GM08714 (cell line): ENCODE results near the gene C16orf74.

ENCODE experiments used
- H3K4me3 ChIP-seq: fragments of 200-500 bp; sonication (Bioruptor generic); 2 replicates; pipeline ENCODE4 v1.5.1; 2014; ENCODE audit warnings: mild to moderate bottlenecking, low read length, inconsistent platforms
- ZNF274 ChIP-seq: IDR thresholded peaks from 2 replicates; pipeline ENCODE4 v1.6.1; 2012; ENCODE audit warnings: mild to moderate bottlenecking, low read depth, low read length

Gene C16orf74

DNA sequence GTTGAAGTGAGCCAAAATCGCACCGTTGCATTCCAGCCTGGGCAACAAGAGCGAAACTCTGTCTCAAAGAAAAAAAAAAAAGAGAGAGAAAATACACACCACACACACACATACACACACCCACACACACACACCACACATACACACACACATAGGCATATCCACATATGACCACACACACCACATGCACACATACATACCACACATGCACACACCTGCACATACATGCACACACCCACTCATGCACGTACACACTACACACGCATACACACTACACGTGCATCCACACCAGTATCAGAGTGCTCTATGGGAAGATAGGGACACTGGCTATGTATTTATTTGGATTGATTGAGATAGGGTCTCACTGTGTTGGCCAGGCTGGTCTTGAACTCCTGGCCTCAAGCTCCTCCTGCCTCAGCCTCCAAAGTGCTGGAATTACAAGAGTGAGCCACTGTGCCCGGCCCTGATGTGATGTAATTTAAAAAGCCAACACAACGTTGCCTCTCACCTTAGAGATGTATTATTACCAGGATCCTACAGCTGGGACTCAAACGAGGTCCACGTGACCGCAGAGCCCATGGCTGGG is 44.4 kb downstream of the C16orf74 start:
- H3K4me3 ChIP-seq = no peak overlapping the region
- no peak for TF ChIP-seq ZNF274

DNA sequence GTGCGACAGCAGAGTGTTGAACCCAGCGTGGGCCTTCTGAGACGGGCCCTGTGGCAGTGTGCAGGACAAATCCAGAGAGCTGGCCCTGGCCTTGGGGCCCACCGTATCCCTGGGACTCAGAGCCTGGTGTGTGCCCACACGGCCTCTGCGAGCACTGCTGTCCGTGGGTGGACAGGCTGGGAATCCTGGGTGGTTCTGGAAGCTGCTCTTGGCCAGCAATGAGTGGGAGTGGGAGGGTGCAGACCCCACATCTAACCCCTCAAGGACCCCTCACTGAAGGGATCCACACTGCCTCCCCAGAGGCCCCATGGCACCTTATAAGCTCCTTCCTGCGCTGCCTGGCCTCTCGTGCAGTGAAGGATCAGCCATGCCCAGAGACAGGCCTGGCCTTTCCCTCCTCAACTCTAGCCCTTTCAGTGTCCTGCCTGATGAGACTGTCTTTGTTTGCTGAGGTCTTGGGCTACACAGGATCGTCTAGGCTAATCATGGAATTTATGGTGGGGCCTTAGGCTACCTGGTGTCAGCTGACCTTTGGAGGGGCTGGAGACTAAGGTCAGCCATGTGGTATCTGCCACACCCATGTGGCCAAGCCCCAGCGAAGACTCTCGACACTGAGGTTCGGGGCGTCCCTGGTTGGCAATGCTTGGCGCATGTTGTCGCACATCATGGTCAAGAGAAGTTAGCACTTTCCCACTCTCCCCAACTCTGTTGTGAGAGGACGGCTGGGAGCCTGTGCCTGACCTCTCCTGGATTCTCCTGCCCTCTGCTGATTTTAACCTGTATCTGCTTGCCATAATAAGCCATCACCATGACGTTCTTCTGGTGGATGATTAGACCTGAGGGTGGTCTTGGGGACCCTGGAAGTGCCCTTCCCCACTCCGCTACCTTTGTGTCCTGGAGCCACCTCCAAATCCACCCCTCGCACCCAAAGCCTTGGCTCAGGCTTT is 45.7 kb downstream of the C16orf74 start:
- no peak overlapping the region for H3K4me3 ChIP-seq
- no peak for TF ChIP-seq ZNF274

DNA sequence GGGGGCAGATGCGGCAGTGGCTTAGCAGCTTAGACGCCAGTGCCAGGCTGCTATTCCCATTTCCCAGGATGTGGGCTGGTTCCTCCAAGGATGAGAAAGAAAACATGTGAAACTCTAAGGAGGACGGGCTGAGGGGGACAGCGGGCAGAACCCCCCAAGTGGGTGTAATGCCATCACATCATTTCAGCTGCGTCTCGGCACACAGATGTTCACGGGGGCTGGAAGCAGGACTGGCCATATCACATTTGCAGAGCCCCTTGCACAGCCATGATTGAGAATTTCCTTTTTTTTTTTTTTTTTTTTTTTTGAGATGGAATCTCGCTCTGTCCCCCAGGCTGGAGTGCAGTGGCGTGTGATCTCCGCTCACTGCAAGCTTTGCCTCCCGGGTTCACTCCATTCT is 46.9 kb downstream of the C16orf74 start:
- no peak for TF ChIP-seq ZNF274
- H3K4me3 ChIP-seq = no peak overlapping the region

DNA sequence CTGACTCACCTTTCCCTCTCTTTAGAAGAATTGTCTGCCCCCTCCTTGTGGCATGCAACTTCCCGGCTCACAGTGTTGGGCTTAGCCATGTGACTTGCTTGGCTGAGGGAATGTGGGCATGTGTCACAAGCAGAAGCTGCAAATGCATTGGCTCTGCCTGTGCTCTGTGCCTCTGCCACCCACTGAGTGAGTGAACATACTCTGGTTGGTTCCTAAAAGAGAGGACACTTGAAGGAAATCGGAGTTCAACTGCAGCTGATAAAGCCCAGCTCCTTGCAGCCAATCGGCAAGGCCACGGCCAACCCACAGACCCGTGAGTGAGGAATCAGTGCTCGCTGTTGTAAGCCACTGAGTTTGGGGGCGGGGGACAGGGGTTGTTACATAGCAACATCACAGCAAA is 51.3 kb downstream of the C16orf74 start:
- no peak for TF ChIP-seq ZNF274
- no peak overlapping the region for H3K4me3 ChIP-seq

DNA sequence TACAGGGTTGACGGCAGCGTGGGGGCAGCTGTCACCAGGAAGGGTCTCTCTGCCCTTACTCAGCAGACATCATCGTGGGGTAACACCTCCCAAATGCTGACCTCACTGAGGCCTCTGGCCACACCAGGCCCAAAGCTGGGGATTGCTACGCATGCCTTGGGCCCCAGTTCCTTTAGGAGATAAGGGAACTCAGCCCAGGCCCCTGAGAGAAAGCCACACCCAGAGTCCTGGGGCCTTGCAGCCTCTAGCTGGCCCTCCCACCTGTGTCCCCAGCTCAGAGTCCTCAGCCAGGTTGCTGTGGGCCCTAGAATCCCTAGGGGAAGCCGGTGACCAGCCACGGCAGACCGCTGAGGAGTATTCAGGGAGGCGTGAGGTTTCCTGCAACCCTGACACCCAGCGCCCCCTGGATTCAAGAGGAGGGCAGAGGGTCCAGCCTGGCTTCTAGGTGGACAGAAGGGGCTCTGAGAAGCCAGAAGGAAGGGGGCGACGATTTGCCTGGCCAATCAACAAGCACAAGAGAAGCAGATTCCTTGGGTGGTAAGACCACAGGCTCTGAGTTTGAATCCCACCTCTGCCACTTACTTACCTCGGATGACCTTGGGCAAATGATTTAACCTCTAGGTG is 51.8 kb downstream of the C16orf74 start:
- TF ChIP-seq ZNF274 = no peak
- no peak overlapping the region for H3K4me3 ChIP-seq

DNA sequence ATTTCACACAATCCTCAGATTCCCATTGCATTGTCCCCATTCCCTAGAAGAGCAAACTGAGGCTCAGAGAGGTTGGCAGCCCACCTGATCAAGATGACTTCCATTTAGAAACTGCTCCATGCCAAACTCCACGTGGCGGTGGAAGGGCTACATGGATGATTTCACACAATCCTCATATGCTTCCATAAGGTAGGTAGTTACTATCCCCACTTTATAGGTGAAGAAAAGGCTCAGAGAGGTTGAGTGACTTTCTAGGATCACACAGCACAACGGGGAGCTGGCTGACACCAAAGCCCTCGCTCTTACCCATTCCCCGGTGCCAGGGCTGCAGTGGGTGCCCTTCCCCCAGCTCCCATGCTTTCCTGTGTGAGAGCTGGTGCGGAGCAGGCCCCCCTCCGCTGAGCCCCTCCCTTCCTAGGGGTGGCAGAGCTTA is 52.4 kb downstream of the C16orf74 start:
- H3K4me3 ChIP-seq = no peak overlapping the region
- TF ChIP-seq ZNF274 = no peak

DNA sequence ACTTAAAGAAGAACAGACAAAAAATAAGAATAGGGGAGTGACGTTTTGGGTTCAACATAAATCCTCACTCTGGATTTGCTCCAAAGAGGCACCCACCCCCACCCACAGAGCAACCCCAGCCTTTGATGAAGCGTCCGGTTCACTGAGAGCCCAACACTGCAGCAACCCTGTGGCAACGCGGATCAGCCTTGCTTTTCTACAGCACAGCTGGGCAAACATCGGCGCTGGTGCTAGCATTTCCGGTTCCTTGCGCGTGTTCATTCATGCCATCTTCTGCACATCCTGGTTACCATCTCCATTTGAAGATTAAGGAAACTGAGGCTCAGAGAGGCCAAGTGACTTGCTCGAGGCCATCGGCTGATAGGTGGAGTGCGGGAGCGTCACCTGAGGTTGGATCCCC is 53.5 kb downstream of the C16orf74 start:
- no peak overlapping the region for H3K4me3 ChIP-seq
- TF ChIP-seq ZNF274 = no peak

DNA sequence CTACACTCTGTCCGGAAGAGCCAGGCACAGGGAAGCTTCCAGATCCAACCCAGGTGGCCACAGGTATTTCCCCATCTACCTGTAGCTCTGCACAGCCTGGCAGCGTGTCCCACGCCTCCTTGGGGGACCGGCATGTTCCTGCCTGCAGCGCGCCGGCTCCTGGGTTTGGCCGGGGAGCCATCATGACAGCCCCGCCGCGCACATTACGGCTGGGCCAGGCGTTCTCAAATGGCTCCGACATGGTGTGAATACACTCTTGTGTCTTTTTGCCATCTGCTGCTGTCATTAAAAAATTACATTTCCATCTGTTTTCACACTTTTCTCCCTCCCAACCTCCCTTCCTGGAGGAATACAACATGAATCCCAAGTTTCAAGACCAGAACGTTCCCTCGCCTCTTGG is 54.1 kb downstream of the C16orf74 start:
- H3K4me3 ChIP-seq = no peak overlapping the region
- no peak for TF ChIP-seq ZNF274

DNA sequence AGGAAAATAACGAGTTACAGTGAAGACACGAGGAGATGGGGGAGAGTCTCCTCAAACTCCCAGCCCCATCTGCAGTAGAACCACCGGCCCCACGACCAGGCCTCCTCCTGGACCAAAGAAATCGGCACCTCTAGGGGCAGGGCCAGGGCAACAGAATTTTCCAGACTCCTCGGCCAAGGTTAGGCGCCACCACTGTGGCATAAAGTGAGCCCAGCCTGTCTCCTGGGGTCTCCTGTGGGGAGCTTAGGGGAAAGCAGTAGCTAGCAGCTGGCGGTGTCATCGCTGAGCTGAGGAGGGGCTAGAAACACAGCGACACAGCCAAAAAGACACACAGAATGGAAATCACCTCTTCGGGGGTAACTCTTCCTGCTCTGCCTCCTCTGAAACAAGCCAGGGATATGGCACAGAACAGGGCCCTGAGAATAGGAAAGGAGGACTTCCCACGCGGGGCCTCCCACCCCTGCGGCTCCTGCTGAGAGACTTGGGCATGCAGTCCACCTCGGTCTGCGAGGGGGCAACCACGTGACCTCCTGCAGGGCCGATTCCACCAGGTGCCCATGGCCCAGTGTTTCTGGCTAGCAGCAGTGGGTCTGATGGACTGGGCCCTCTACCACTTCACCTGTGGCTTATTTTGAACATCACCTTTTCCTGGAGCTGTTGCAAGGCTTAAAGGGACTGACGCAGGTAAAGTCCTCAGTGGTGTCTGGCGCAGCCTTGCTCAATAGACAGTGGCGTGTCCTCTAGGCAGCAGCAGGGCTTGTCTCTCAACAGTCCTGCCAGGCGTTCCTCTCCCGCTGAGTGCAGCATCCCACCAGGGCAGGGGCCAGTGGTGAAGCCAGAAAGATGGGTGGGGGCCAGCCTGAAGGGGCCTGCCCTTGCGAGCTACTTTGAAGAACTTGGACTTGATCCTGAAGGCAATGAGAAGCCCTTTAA is 55.4 kb downstream of the C16orf74 start:
- TF ChIP-seq ZNF274 = no peak

DNA sequence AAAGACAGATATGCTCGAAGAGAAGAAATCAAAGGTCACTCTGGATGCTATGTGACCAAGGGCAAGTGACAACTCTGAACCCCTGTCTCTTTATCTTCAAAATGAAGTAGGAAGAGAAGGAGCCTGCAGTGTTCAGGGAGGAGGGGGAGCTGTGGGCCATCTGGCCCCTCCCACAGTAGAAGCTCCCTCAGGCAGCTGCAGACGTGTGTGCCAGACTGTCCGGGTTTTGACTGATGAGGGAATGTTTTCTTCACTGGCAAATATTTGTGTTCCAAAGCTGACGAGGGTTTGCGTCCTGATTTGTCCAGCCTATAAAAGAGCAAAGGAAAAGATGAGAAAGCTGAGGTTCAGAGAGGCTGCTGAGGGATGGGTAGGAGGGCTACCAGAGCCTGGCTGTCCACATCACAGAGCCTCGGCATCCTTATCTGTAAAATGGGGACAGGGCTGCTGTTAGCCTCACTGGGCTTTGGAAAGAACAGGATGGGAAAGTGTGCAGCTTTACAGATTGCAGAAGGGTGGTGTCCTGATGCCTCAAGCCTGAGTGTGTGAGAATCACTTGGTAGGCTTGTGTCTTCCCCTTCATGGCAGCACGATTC is 60.3 kb downstream of the C16orf74 start:
- no peak for TF ChIP-seq ZNF274

More for the DNA sequence above, 55.4 kb downstream of the C16orf74 start:
- H3K4me3 ChIP-seq = no peak overlapping the region

DNA sequence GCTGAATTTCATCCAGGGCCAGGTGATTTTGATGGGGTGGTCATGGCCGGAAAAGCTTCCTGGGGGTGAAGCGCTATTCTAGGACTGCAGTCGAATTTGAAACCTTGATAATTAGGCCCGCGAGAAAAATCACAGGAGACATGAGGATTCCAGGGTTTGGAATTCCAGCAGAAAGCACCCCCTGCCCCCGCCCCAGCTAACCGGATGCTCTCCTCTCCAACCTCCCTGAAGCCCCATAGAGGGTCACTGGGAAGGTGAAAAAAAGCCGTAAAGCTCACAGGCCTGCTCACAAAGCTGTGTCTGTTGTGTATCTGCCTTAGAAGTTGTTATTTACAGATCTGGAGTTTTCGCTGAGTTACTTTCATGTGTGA is 61.0 kb downstream of the C16orf74 start:
- TF ChIP-seq ZNF274 = no peak
- no peak overlapping the region for H3K4me3 ChIP-seq

More for the DNA sequence above, 60.3 kb downstream of the C16orf74 start:
- no peak overlapping the region for H3K4me3 ChIP-seq

DNA sequence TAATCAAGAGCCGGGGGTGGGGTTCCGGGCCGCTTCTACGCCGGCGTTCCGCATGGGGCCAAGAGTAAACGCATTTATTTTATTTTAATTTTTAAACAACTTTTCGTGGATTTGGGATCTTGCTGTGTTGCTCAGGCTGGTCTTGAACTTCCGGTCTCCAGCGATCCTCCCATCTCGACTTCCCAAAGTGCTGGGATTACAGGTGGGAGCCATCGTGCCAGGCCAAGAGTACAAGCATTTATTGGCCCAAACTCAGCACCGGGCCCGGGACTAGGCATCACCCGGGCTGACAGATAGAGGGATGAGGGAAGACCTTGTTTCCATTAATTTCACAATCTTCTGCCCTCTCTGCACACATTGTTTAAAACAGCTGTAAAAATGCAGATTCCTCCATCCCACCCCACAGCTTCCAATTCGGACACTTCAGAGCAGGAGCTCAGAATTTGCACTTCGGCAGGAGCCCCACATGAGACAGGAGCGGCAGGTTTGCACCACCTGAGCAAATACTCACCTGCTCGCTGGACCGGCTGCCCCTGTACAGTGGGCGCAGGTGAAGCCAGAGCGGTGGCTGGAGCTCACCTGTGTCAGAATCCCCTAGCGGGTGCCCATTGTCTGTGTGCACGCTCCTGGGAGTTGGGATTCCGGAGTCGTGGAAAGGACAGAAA is 61.5 kb downstream of the C16orf74 start:
- no peak for TF ChIP-seq ZNF274
- peak overlapping the region; percentile 56; the same call in 1 of the 2 replicates for H3K4me3 ChIP-seq

DNA sequence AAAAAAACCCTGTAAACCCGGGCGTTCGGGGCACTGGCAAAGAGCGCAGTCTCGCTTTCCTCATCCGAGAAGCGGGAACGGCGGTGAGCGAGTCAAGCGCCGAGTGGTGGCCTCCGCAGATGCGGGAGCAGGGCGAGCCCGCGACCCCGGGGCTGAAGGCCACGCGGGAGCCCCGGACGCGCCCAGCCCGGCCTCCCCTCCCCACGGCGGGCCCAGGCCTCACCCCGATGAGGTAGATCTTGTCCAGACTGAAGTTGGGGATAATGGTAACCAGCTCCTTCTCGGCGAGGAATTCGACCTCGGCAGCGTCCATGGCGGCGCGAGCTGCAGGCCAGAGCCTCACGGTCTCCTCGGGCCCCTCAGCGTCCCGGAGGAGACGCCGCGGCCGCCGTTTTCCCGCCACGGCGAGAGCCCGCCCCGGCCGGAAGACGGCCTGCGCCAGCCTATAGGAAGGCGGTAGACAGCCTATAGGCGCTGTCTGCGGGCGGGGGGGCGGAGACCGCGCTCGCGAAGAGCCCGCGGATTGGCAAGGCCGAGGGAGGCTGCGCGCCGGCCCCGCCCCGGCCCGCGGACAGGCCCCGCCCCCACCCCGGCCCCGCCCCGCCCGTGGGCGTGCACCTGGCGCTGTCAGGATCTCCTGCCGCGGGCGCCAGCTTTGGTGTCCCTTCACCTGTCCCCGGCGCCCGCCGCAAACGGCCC is 62.2 kb downstream of the C16orf74 start, which contains the start of gene GINS2:
TSS of gene GINS2 (minus strand) at position 369 of the 699 bp plus-strand sequence. CDS start at position 313, 56 bp downstream.
- peak within 1 kb of the TSS; percentile 72 for H3K4me3 ChIP-seq

More for the DNA sequence above, 62.2 kb downstream of the C16orf74 start, which contains the start of gene GINS2:
- TF ChIP-seq ZNF274 = no peak
